MG63 (cell line): ENCODE data around the gene NSUN5. TPM values are rescaled to one million over a fixed set of nuclear protein-coding genes. Genes with fewer than 3 reads are reported as not detected.

ENCODE experiments used
- DNase-seq: peaks from one replicate; pipeline ENCODE4 v3.0.0-alpha.2; 2020
- H3K27me3 ChIP-seq: fragments of 250-450 bp; sonication (Bioruptor Pico); 2 replicates; pipeline ENCODE4 v1.5.1; 2020; ENCODE audit warnings: mild to moderate bottlenecking, moderate library complexity
- H3K36me3 ChIP-seq: fragments of 250-450 bp; sonication (Bioruptor Pico); 2 replicates; pipeline ENCODE4 v1.5.1; 2020; ENCODE audit warnings: mild to moderate bottlenecking, moderate library complexity
- H3K4me3 ChIP-seq: fragments of 250-450 bp; sonication (Bioruptor Pico); 2 replicates; pipeline ENCODE4 v1.5.1; 2020; ENCODE audit warnings: mild to moderate bottlenecking, moderate library complexity
- H3K9me3 ChIP-seq: fragments of 250-450 bp; sonication (Bioruptor Pico); 2 replicates; pipeline ENCODE4 v1.5.1; 2020; ENCODE audit warnings: mild to moderate bottlenecking, moderate library complexity
- total RNA-seq: library from RNA; depleted of rRNA; stranded (reverse); fragments of >200 nt; shearing (Covaris generic); gene quantifications from 2 replicates; pipeline ENCODE4 v1.2.3, GENCODE V29; 2014; ENCODE audit warnings: low replicate concordance; rRNA removed

NSUN5 gene
- 29.4 and 44.7 TPM in 2 replicates for total RNA-seq

DNA sequence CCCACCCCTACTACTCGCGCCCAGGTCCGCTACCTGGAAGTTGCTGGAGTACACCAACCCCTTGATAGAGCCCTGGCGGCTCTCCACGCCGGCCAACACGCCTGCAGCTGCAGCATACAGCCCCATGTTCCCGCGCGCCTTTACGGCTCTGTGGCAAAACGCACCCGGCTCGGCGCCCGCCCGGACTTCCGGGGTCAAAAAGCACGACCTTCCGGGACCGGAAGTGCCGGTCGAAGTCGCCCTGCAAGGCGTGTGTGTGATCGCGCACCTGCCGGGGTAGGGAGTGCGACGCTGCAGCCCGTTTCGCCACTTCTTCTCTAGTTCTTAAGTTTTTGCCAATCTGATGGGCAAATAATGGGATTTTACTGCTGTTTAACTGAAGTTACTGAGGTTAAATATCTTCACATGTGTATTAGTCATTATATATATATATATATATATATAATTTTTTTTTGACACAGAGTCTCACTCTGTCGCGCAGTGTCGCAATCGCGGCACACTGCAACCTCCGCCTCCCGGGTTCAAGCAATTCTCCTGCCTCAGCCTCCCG, at the start of gene NSUN5:
Gene NSUN5 (minus strand): TSS at position 162 of the 550 bp plus-strand sequence. CDS start 36 bp downstream, at position 126.
- no peaks in the 10 kb centered on the region for H3K27me3 ChIP-seq
- H3K9me3 ChIP-seq = no peaks in the 10 kb centered on the region
- DNase-seq = peak; percentile 82
- no peaks in the 10 kb centered on the region for H3K36me3 ChIP-seq
- H3K4me3 ChIP-seq = peak within 1 kb of the TSS; percentile 61

- Histone ChIP-seq H3K36me3 (no peaks in the 10 kb centered on the region), H3K9me3 (no peaks in the 10 kb centered on the region), H3K27me3 (no peaks in the 10 kb centered on the region), H3K4me3 (no peak overlapping the region)
- no peak for DNase-seq
Observed at GRCh38 chr7:73356159-73356558, 47.5 kb upstream of the NSUN5 start.

GRCh38 chr7:73354821-73355220, 46.2 kb upstream of the NSUN5 start:
- Histone ChIP-seq H3K4me3 (no peak overlapping the region), H3K36me3 (no peaks in the 10 kb centered on the region), H3K9me3 (no peaks in the 10 kb centered on the region), H3K27me3 (no peaks in the 10 kb centered on the region)
- no peak for DNase-seq

DNA sequence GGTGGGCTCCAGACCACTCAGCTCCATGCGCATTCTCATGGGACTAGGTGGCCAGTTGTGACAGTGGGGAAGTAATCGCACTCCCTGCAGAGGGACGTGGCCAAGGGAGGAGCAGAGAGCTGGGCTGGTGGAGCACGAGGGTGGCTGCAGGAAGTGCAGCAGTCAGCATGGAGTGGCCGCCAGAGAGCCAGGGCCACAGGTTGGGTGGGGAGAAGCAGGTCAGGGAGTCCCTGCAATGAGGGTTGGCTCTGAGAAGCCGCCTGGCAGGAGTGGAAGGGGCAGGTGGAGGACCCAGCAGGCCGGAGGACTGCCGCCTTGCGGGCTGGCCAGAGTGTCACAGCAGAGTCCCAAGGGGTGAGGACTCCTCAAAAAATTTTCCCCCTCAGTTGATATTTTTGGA, 45.6 kb upstream of the NSUN5 start:
- Histone ChIP-seq H3K9me3 (no peaks in the 10 kb centered on the region), H3K27me3 (no peaks in the 10 kb centered on the region), H3K4me3 (no peak overlapping the region), H3K36me3 (no peaks in the 10 kb centered on the region)
- DNase-seq = no peak

DNA sequence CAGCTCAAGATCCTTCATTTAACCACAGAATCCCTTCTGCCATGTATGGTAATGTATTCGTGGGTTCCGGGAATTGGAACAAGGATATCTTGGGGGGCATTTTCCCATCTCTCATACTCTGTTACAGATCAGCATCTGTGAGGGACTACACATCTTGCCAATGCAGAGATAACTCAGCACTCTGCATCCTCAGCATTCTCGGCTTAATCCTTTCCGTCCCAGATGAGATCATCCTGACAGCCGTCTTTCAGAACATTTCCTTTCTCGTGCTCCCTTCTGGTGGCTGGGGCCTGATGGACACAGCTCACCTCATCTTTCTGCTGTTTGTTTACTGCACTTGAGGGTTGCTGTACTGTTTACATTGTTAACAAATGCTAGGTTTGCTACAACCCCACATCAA, 44.6 kb upstream of the NSUN5 start:
- DNase-seq = no peak
- Histone ChIP-seq H3K9me3 (no peaks in the 10 kb centered on the region), H3K36me3 (no peaks in the 10 kb centered on the region), H3K27me3 (no peaks in the 10 kb centered on the region), H3K4me3 (no peak overlapping the region)

GRCh38 chr7:73352784-73353183, 44.2 kb upstream of the NSUN5 start:
- Histone ChIP-seq H3K9me3 (no peaks in the 10 kb centered on the region), H3K36me3 (no peaks in the 10 kb centered on the region), H3K4me3 (no peak overlapping the region), H3K27me3 (no peaks in the 10 kb centered on the region)
- no peak for DNase-seq

GRCh38 chr7:73351447-73352167, 43.0 kb upstream of the NSUN5 start:
- DNase-seq = no peak
- H3K9me3 ChIP-seq = no peaks in the 10 kb centered on the region
- H3K36me3 ChIP-seq = no peaks in the 10 kb centered on the region
- H3K27me3 ChIP-seq = no peaks in the 10 kb centered on the region
- H3K4me3 ChIP-seq = no peak overlapping the region

DNA sequence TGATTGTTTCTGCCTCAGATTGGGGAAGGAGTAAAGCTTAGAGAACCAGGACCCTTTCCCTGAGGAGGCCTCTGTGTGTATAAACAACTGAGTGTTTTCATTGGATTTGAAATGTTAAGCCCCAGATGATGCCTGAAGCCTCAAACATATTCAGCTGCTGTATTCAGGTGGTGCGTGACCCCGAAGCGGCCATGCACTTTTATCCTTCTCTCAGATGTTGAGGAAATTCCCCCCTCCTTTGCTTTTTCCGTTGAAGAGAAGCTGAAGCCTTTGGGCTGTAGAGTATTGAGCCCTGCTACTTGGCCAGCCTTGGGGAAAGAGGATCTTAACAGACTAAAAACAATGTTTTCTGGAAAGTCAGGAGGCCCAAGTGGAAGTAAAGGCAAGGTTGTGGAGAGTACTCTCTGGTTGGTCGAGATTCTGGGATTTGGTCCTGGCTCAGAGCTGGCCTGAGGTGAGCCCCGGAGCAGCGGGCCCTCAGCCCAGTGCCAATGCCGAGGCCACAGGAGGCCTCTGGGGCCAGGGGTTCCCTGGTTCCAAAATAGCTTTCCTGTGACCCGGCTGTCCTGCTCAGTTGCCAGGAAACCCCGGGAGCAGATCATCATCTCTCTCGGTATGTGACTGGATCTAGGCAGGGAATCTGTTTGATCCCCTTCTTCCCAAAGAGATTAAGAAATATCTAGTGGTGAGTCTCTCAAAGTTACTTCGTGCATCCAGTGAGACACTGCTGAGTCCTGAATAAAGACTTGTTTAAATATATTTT, 41.9 kb upstream of the NSUN5 start:
- Histone ChIP-seq H3K4me3 (no peak overlapping the region), H3K36me3 (no peaks in the 10 kb centered on the region), H3K27me3 (no peaks in the 10 kb centered on the region), H3K9me3 (no peaks in the 10 kb centered on the region)
- DNase-seq = no peak

DNA sequence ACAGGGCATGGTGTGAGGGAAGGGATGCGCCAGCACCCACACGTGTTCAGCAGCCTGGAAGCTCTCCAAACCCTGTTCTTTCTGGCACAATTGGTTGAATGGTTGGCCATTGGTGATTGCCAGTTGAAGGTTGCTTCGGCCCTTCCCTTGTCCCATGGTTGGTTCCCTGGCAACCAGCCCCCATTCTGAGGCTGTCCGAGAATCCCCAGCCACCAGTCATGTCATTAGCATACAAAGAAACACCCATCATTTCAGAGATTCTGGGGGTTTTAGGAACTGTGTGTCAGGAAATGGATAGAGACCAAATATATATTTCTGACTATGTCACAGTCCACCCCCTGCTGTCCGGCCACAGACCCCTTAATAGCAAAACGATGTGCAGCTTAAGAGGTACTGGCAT, 41.1 kb upstream of the NSUN5 start:
- DNase-seq = no peak
- H3K27me3 ChIP-seq = no peaks in the 10 kb centered on the region
- no peaks in the 10 kb centered on the region for H3K9me3 ChIP-seq
- no peaks in the 10 kb centered on the region for H3K36me3 ChIP-seq
- H3K4me3 ChIP-seq = no peak overlapping the region

DNA sequence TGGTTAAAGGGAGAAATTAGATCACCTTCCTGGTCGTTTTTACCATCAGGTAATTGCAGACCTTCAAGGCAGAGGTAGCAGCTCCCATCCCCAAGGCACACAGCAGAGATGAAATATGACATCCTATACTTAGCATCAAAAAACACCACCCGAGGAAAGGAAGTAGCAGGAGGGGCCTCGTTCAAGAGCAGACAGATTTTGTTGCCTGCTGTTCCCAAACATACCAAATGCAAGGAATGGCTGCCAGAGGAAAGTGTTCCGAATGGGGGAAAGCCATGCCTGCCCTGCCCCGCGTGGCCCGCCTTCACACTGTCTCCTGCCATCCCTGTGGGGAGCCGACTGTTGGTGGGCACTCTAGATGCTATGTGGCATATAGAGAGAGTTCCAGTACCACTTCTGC, 37.3 kb upstream of the NSUN5 start:
- Histone ChIP-seq H3K4me3 (no peak overlapping the region), H3K9me3 (no peaks in the 10 kb centered on the region), H3K36me3 (no peaks in the 10 kb centered on the region), H3K27me3 (no peaks in the 10 kb centered on the region)
- no peak for DNase-seq

DNA sequence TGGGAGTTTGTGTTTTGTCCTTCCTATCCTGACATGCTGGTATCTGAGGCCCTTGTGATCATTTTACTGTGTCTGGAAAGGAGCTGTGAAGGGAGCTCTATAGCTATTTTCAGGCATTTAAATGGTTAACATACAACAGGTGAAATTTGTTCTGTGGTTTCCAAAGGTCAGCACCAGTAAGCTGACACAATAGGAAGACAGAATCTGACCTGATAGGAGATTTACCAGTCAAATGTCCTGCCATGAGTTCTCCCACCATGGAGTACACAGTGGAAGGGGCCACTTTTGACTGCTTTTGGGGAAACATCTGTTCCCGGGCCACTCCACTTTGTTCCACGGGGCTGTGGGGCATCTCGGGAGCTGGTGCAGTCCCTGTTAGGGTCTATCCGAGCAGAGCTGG, 36.9 kb upstream of the NSUN5 start:
- Histone ChIP-seq H3K27me3 (no peaks in the 10 kb centered on the region), H3K36me3 (no peaks in the 10 kb centered on the region), H3K4me3 (no peak overlapping the region), H3K9me3 (no peaks in the 10 kb centered on the region)
- DNase-seq = no peak

GRCh38 chr7:73343671-73344380, 35.2 kb upstream of the NSUN5 start:
- H3K27me3 ChIP-seq = no peaks in the 10 kb centered on the region

DNA sequence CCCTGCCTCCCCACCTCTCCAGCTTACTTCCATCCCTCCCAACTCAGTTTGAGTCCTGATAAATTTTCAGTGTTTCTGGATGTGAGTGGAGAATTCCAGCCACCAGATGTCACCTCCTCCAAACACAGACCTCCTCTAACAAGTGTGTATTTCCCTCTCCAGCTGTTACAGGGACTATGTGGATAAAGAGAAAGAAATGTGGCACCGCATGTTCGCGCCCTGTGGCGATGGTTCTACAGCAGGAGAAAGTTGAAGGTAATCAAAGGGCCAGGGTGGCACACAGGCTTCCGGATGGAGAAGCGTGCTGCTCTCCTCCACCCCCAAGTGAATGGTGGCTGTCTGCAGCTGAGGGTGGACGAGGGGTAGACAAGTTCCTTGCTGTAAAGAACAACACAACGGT, 34.0 kb upstream of the NSUN5 start:
- Histone ChIP-seq H3K36me3 (no peaks in the 10 kb centered on the region), H3K4me3 (no peak overlapping the region), H3K9me3 (no peaks in the 10 kb centered on the region), H3K27me3 (no peaks in the 10 kb centered on the region)
- no peak for DNase-seq

More at GRCh38 chr7:73343671-73344380, 35.2 kb upstream of the NSUN5 start:
- no peak for DNase-seq
- Histone ChIP-seq H3K36me3 (no peaks in the 10 kb centered on the region), H3K9me3 (no peaks in the 10 kb centered on the region), H3K4me3 (no peak overlapping the region)

DNA sequence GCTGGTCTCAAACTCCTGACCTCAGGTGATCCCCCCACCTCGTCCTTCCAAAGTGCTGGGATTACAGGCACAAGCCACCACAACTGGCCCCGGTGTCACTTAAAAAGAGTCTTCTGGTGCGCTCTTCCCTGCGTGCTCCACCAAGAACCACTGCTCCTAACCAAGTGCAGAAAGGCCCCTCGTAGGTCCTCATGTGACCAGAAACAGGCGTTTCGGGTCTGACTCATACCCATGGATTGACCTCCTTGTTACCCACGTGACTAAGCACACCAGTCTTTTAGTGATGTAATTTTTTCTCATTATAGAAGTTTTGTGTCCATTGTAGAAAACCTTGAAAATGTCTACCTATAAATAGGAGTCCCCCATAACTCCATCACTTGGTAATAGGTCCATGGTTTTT, 33.3 kb upstream of the NSUN5 start:
- no peaks in the 10 kb centered on the region for H3K9me3 ChIP-seq
- no peak overlapping the region for H3K4me3 ChIP-seq
- DNase-seq = no peak
- no peaks in the 10 kb centered on the region for H3K36me3 ChIP-seq
- H3K27me3 ChIP-seq = no peaks in the 10 kb centered on the region

DNA sequence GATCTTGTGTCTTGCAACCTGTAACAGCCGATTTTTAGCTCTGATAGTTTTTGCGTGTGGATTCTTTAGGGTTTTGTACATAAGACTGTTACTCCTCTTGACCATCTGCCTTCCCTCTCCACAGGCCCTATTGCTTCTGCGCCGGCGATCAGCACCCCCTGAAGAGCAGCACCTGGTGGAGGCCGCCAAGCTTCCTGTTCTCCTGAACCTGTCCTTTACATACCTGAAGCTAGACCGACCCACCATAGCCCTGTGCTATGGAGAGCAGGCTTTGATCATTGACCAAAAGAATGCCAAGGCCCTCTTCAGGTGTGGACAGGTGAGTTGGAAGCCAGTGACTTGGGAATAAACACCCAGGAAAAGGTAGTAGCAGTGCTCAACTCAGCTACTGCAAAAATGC, 31.9 kb upstream of the NSUN5 start:
- no peaks in the 10 kb centered on the region for H3K36me3 ChIP-seq
- no peak overlapping the region for H3K4me3 ChIP-seq
- no peaks in the 10 kb centered on the region for H3K9me3 ChIP-seq
- DNase-seq = no peak
- no peaks in the 10 kb centered on the region for H3K27me3 ChIP-seq

- Histone ChIP-seq H3K27me3 (no peaks in the 10 kb centered on the region), H3K36me3 (no peaks in the 10 kb centered on the region), H3K4me3 (no peak overlapping the region), H3K9me3 (no peaks in the 10 kb centered on the region)
- no peak for DNase-seq
Observed at GRCh38 chr7:73338321-73338720, 29.7 kb upstream of the NSUN5 start.

- no peak for DNase-seq
- H3K36me3 ChIP-seq = no peaks in the 10 kb centered on the region
Observed at GRCh38 chr7:73332447-73332846, 23.8 kb upstream of the NSUN5 start.

More at GRCh38 chr7:73332447-73332846, 23.8 kb upstream of the NSUN5 start:
- Histone ChIP-seq H3K27me3 (no peaks in the 10 kb centered on the region), H3K4me3 (no peak overlapping the region), H3K9me3 (no peaks in the 10 kb centered on the region)
